Kidney (tissue), 14 donors: ENCODE measurements around the gene MARCHF7. TPM values are rescaled to one million over a fixed set of nuclear protein-coding genes. Genes with fewer than 3 reads are reported as not detected.
"Not testable (repeated sequence)": the region's sequence is repeated elsewhere in the genome, so short reads cannot be mapped to it uniquely, and the experiment has no call there.

Source experiments
- DNase-seq, 5 donors: peaks; one replicate each; pipeline ENCODE4 v3.0.0-alpha.2; 2013 to 2020
- FAIRE-seq: peaks from 2 replicates; lab custom pipeline; 2012; peaks lifted over from hg19 to GRCh38; lab: Jason Lieb, UNC
- H3K27ac ChIP-seq, 2 donors: one replicate each; pipeline ENCODE4 v1.7.0; 2013; ENCODE audit warnings: low read depth in 2 of 2, low read length in 2 of 2, inconsistent platforms in 1 of 2
- H3K27me3 ChIP-seq: one replicate; pipeline ENCODE4 v1.7.1; 2013; ENCODE audit warnings: low read length, inconsistent platforms; ENCODE audit not compliant: control insufficient read depth, insufficient read depth
- H3K36me3 ChIP-seq, 3 donors: one replicate each; pipeline versions ENCODE4 v1.7.0 to v1.7.1; 2013; ENCODE audit warnings: low read length in 3 of 3, control low read depth in 1 of 3, inconsistent platforms in 1 of 3; ENCODE audit not compliant: insufficient read depth in 3 of 3, control insufficient read depth in 2 of 3
- H3K4me1 ChIP-seq, 3 donors: one replicate each; pipeline versions ENCODE4 v1.7.0 to v1.7.1; 2013; ENCODE audit warnings: low read length in 3 of 3, inconsistent platforms in 1 of 3, low read depth in 1 of 3; ENCODE audit not compliant: control insufficient read depth in 2 of 3, insufficient read depth in 2 of 3
- H3K4me3 ChIP-seq, 3 donors: one replicate each; pipeline versions ENCODE4 v1.7.0 to v1.8.1; 2013; ENCODE audit warnings: low read length in 3 of 3, control low read depth in 1 of 3, inconsistent platforms in 1 of 3
- H3K9ac ChIP-seq, 3 donors: one replicate each; pipeline versions ENCODE4 v1.7.0 to v1.7.1; 2013; ENCODE audit warnings: low read length in 3 of 3, control low read depth in 1 of 3, inconsistent platforms in 1 of 3
- H3K9me3 ChIP-seq, 3 donors: one replicate each; pipeline versions ENCODE4 v1.7.0 to v1.7.1; 2013; ENCODE audit warnings: low read length in 3 of 3, control low read depth in 1 of 3, inconsistent platforms in 1 of 3; ENCODE audit not compliant: control insufficient read depth in 2 of 3, insufficient read depth in 1 of 3
- CTCF ChIP-seq: IDR thresholded peaks from 3 replicates; pipeline ENCODE4 v1.5.1; 2012; ENCODE audit warnings: mild to moderate bottlenecking, moderate library complexity, borderline replicate concordance; ENCODE audit not compliant: insufficient read depth; ENCODE audit errors: extremely low read depth
- intact Hi-C: fragments of 100-400 bp; cut with DNase I; formaldehyde crosslinking; loops from one replicate; pipeline ENCODE4 v1.11.1; 2022
- polyA plus RNA-seq: library from polyadenylated mRNA; stranded (reverse); fragments of 350-450 nt; fragmentation: Illumina TruSeq; extraction: RNeasy Lipid Tissue Mini Kit (QIAGEN cat#74804); gene quantifications from one replicate; pipeline ENCODE4 v1.2.3, GENCODE V29; 2014; ENCODE audit warnings: low read depth, low replicate concordance; ENCODE audit not compliant: insufficient read depth
- total RNA-seq: library from RNA; stranded (reverse); fragmentation: NEBNext Ultra II Directional; extraction: Animal tissue kit (Norgen Biotek cat#: 25700); gene quantifications from one replicate; pipeline ENCODE4 v1.2.1, GENCODE V29; 2021
- donor health status: control.
- donor health status: control.
- donor health status: control.
- donor health status: control.
- donor health status: control.
- donor health status: DM: yes; HTN: yes; CAD: no.
- donor health status: Normal renal cell carcinoma (clear cell type).

The MARCHF7 gene
- total and polyA plus RNA-seq, 2 donors from 2014 or later, result 24.8 to 79.0 TPM

GRCh38 chr2:159716857-159717256 is 4.6 kb downstream of the MARCHF7 start:
- no peak overlapping the region for H3K27ac ChIP-seq
- peaks cover 0 to 17% (median 12%) of the 10 kb centered on the region in 3 donors for H3K4me1 ChIP-seq
- FAIRE-seq (no peak), DNase-seq (no peak)
- TF ChIP-seq CTCF, result no peak
- no peaks in the 10 kb centered on the region for H3K27me3 ChIP-seq
- H3K36me3 ChIP-seq, result peaks cover 0 to 22% (median 3%) of the 10 kb centered on the region in 3 donors
- H3K4me3 ChIP-seq, result no peak overlapping the region
- H3K9ac ChIP-seq, result no peak overlapping the region
- H3K9me3 ChIP-seq, result no peaks in the 10 kb centered on the region
- intact Hi-C loops, result no loop called here

- intact Hi-C loops, result no loop called here
- peaks cover 0 to 11% (median 6%) of the 10 kb centered on the region in 3 donors for H3K4me1 ChIP-seq
- H3K27me3 ChIP-seq, result no peaks in the 10 kb centered on the region
- H3K9me3 ChIP-seq, result no peaks in the 10 kb centered on the region
- DNase-seq (no peak), FAIRE-seq (no peak)
- H3K9ac ChIP-seq, result no peak overlapping the region
- H3K4me3 ChIP-seq, result no peak overlapping the region
- H3K27ac ChIP-seq, result no peak overlapping the region
- H3K36me3 ChIP-seq, result peaks cover 0 to 20% (median 3%) of the 10 kb centered on the region in 3 donors
- TF ChIP-seq CTCF, result no peak
Observed at GRCh38 chr2:159720676-159721075, 8.4 kb downstream of the MARCHF7 start.

- no peaks in the 10 kb centered on the region for H3K9me3 ChIP-seq
- peaks cover 0 to 2% (median 0%) of the 10 kb centered on the region in 3 donors for H3K4me1 ChIP-seq
- intact Hi-C loops, result no loop called here
- H3K9ac ChIP-seq, result no peak overlapping the region
- peaks cover 0 to 7% (median 0%) of the 10 kb centered on the region in 3 donors for H3K36me3 ChIP-seq
- no peak for TF ChIP-seq CTCF
- no peak overlapping the region for H3K4me3 ChIP-seq
- no peak overlapping the region for H3K27ac ChIP-seq
- no peaks in the 10 kb centered on the region for H3K27me3 ChIP-seq
- DNase-seq, result no peak
- FAIRE-seq, result no peak
Observed at GRCh38 chr2:159722580-159722979, 10.3 kb downstream of the MARCHF7 start.

GRCh38 chr2:159724795-159725572 is 12.7 kb downstream of the MARCHF7 start:
- H3K27ac ChIP-seq, FAIRE-seq, H3K4me1 ChIP-seq, H3K27me3 ChIP-seq, intact Hi-C loops, H3K9me3 ChIP-seq, DNase-seq, H3K9ac ChIP-seq, H3K4me3 ChIP-seq: not testable (repeated sequence)
- H3K36me3 ChIP-seq, result peaks cover 0 to 16% (median 0%) of the 10 kb centered on the region in 3 donors
